GM21390 (cell line): ENCODE measurements around the gene GALK1.
"Not testable (repeated sequence)": the region's sequence is repeated elsewhere in the genome, so short reads cannot be mapped to it uniquely, and the experiment has no call there.

Source experiments
- ATAC-seq: cut with Tn5 transposase; IDR thresholded peaks from one replicate; pipeline ENCODE4 v1.9.1; 2021; ENCODE audit not compliant: unreplicated experiment

The GALK1 gene

DNA sequence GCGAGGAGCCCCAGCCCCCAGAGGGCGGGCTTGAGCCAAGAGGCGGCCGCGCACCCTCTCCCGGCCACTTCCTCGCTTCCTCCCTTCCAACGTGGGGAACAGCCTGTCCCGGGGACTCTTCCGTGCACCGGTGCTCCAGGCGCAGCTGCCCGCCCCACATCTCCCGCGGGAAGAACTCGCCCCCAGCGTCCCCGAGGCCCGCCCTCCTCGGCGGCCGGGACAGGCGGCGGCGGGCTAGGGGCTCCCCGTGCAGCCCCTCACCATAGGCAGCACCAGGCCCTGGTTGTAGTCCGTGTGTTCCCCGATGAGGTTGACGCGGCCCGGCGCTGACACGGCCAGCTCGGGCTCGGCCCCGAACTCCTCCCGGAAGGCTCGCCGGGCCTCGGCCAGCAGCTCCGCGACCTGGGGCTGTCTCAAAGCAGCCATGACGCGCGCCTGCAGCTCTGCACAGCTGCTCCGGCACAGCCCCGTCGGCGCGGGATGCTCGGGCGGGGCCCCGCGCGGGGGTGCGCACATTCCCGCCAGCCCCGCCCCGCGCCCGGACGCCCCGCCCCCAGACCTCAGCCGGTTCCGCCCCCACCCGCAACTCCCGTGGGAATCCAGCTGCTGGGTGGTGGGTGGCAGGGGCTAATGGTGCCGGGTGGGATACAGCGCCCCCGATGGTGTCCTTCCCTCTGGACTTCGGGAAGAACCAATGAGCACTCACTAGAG lies at the start of gene GALK1:
Gene GALK1 (minus strand): TSS at position 482 of the 711 bp plus-strand sequence. CDS start 56 bp downstream, at position 426.
- peak; percentile 76 for ATAC-seq

- ATAC-seq, result no peak
These were observed 49.0 kb upstream of the GALK1 start for GRCh38 chr17:75814021-75814395.

DNA sequence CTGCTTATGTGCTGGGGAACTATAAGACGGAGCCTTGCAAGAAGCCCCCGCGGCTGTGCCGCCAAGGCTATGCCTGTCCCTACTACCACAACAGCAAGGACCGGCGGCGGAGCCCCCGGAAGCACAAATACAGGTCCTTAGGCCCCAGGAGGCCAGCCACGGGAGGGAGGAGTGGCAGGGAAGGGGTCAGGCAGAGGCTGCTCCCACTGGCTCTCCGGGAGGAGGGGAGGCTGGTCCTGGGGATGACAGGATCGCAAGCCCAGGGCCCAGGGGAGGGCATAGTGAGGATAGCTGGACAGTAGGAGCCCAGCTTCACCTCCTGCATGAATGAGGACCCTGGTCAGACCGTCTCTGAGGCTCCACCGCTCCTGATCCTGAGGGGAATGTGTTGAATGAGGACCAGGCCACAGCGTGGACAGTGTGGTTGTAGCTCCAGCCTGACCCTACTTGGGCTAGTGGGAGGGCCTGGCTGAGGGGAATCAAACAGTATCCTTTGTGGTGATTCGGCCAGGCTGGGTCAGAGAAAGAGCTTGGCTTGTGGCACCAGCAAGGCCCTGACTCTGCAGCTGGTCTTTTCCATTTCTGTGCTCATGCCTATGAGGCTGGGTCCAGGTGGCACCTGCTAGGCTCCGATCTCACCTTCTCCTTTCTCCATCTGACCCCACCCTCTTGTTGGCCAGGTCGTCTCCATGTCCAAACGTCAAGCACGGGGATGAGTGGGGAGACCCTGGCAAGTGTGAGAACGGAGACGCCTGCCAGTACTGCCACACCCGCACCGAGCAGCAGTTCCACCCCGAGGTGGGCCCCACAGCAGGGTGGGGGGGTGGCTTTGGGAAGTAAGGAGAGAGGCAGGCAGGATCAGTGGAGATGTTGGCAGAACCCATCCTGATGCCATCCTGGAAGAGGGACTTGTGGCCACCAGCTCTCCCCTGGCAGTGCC lies 48.4 kb upstream of the GALK1 start:
- no peak for ATAC-seq

- no peak for ATAC-seq
These were observed 47.4 kb upstream of the GALK1 start for GRCh38 chr17:75812096-75813013.

DNA sequence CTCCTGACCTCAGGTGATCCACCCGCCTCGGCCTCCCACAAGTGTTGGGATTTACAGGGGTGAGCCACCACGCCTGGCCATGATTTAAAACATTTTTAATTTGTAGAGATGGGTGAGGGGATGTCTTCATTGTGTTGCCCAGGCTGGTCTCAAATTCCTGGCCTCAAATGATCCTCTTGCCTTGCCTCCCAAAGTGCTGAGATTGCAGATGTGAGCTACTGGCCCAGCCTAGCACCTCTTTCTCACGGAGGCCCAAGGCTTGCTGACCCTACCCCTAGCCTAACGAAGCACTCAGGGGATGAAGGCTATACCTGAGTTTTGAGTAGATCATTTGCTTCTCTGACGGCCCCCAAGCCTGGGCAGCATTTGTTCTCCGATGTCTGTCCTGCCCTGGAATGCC lies 46.2 kb upstream of the GALK1 start:
- ATAC-seq, result no peak

- not testable (repeated sequence) for ATAC-seq
These were observed 45.8 kb upstream of the GALK1 start for GRCh38 chr17:75810756-75811155.

DNA sequence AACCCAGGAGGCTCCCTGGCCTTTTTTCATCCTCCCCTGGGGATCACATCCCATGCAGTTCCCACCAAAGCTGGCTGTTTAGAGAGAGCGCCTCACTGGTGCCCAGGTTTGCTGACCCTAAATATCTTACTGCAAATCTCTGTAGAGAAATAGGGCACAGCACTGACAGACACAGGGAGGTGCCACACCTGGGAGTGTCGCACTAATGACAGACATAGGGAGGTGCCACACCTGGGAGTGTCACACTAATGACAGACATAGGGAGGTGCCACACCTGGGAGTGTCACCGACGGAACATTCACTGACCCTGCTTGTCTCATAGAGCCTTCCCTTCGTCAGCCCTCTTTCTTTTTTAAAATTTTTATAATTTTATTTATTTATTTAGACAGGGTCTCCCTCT lies 45.2 kb upstream of the GALK1 start:
- no peak for ATAC-seq

GRCh38 chr17:75809631-75810111 lies 44.7 kb upstream of the GALK1 start:
- ATAC-seq, result no peak

GRCh38 chr17:75808905-75809621 lies 44.1 kb upstream of the GALK1 start:
- peak; percentile 75 for ATAC-seq

DNA sequence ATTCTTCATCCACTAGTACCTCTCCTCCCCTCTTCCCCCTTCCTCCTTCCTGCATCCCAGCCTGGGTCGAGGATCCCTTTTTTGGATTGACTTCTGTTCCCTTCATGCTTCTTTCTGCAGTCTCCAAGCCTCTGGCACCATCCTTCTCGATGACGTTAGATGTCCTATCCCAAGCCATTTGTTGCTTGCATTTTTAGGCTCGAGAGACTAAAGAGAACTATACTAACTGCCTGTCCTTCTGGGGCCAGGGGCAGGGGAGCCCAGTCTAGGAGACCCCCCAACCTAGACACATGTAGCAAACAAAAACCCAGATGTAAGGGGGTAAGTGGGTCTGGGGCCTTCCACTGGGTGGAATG lies 43.5 kb upstream of the GALK1 start:
- no peak for ATAC-seq

GRCh38 chr17:75807861-75808260 lies 42.9 kb upstream of the GALK1 start:
- ATAC-seq, result no peak

DNA sequence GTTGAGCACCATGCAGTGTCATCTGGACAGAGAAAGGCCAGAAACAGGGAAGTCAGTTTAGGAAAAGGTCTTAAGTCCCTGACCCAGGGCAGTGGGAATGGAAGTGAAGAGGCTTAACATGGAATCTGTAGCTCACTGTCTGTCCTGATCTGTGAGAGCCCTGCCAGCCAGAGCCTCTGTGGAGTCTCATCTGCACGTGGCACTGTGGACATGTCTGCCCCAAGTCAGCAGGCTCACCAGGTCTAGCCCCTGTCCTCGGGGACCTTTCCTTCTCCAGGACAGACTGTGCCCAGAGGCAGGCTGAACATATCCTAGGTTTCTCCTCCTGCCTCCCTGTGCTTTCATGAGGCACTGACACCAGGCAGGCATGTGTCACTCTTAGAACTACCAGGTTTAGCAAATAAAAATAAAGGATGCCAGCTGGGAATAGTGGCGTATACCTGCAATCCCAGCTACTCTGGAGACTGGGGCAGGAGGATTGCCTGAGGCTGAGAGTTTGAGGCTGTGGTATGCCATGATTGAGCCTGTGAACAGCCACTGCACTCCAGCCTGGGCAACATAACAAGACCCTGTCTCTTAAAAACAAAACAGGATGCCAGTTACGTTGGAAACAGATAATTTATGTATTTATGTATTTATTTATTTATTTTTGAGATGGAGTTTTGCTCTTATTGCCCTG lies 42.0 kb upstream of the GALK1 start:
- ATAC-seq, result no peak

DNA sequence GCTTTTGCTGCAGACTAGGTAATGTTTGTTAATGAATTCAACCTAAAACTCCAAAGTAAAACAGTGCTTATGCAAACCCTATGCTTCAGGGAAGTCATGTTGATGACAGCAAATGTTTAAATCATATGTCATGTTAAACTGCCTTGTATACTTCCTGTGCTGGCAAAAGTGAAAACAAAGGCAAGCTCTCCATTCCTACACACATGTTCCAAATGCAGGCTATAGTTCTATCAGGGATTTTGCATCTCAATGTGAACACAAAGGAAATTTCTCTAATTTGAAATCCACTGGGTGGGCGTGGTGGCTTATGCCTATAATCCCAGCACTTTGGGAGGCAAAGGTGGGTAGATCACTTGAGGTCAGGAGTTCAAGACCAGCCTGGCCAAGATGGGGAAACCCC lies 38.9 kb upstream of the GALK1 start:
- ATAC-seq, result no peak

GRCh38 chr17:75799402-75799801 lies 34.4 kb upstream of the GALK1 start:
- ATAC-seq, result no peak

- no peak for ATAC-seq
These were observed 31.0 kb upstream of the GALK1 start for GRCh38 chr17:75795820-75796607.

GRCh38 chr17:75793460-75793859 lies 28.5 kb upstream of the GALK1 start:
- no peak for ATAC-seq

DNA sequence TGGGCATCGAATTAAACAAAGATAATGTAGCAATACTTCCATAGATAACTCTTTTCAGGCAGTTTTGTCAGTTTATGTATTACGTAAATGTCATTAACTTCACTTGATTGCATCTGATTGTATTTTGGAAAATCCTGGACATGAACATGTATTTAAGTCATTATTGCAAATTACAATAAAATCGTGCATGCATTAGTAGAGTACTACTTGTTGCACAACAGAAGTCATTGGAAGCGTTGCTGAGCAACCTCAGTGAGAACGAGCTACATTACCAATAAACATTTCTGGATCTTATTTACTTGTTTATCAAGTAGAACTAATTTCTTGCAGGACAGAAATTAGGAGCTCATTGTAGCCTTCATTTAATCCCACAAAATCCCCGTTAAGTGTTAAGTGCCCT lies 26.3 kb upstream of the GALK1 start:
- ATAC-seq, result no peak

DNA sequence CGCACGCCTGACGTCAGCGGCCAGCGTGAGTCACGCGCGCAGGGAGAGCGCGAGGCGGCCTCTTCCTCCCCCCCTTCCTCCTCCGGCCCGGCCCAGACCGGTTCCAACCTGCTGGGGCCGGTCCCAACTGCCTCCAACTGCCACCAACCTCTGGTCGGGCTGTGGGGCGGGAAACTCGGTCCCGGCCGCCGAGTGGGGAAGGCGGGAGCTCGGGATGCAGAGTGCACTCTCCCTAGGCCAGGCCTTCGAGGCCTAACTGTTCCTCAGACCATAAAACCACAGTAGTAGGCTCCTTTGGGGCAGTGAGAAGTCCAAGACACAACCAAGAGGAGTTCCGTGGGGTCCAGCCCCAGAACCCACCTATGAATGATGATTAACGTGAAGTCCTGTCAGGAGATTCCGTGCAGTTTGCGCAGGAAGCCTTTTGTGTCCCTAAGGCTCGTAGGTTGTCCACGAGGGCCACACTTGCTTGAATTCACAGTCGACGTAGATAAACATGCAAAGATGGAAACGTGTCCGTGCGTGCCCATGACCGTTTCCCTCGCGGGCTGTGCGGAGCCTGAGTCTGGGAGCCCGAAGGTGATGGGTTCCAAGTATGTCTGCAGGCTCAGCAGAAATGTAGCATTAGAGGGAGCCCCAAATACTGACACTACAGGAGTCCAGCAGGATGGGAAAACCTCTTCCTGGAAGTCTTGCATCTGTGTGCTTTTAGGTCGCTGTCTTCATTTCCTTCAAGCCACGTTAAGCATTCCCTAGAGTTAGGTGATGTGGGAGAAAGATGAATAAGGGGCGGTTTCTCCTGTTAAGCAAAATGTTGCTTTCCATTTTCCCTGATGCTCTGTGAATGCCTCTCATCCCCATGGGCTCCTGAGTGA lies 20.3 kb upstream of the GALK1 start:
- peak; percentile 37 for ATAC-seq
